K562 (cell line): ENCODE measurements around the gene PLTP. TPM values are rescaled to one million over a fixed set of nuclear protein-coding genes. Genes with fewer than 3 reads are reported as not detected.

ENCODE experiments used
- CEBPG ChIP-seq, 3 experiments: fragments of 200-800 bp in 1 of 3; sonication (Bioruptor generic) in 1 of 3; sonication (generic) in 1 of 3; formaldehyde crosslinking in 1 of 3; IDR thresholded peaks in 2 of 3; conservative IDR thresholded peaks in 1 of 3; 2 replicates each; pipeline versions ENCODE4 v1.6.1 to v1.8.0; 2016 to 2022; ENCODE audit warnings: missing compliant biosample characterization in 2 of 3, missing genetic modification characterization in 2 of 3, mild to moderate bottlenecking in 1 of 3, missing genetic modification reagents in 1 of 3
- HCFC1 ChIP-seq: IDR thresholded peaks from 2 replicates; pipeline ENCODE4 v1.6.1; 2012; ENCODE audit warnings: low read depth, low read length, improper control_type of control experiment
- HDAC8 ChIP-seq: fragments of 450-650 bp; IDR thresholded peaks from 2 replicates; pipeline ENCODE4 v1.6.1; 2016; ENCODE audit warnings: mild to moderate bottlenecking, missing genetic modification characterization, moderate library complexity, missing compliant biosample characterization
- HMGXB4 ChIP-seq: sonication (generic); formaldehyde crosslinking; IDR thresholded peaks from 2 replicates; pipeline ENCODE4 v1.8.1; 2023; ENCODE audit warnings: mild to moderate bottlenecking, missing genetic modification reagents
- HOMEZ ChIP-seq: fragments of 250-450 bp; sonication (Bioruptor Pico); IDR thresholded peaks from 2 replicates; pipeline ENCODE4 v1.4.0; 2020; ENCODE audit warnings: mild to moderate bottlenecking, moderate library complexity
- KDM2B ChIP-seq: fragments of 250-450 bp; sonication (Bioruptor Pico); IDR thresholded peaks from 2 replicates; pipeline ENCODE4 v1.8.0; 2021; ENCODE audit warnings: mild to moderate bottlenecking, moderate library complexity
- NKRF ChIP-seq: fragments of 450-650 bp; IDR thresholded peaks from 2 replicates; pipeline ENCODE4 v1.6.1; 2016; ENCODE audit warnings: borderline replicate concordance
- PHF20 ChIP-seq: fragments of 450-650 bp; IDR thresholded peaks from 2 replicates; pipeline ENCODE4 v1.6.1; 2018; ENCODE audit not compliant: partially characterized antibody
- SIN3B ChIP-seq: fragments of 450-650 bp; IDR thresholded peaks from 2 replicates; pipeline ENCODE4 v1.6.1; 2017; ENCODE audit warnings: low read depth, mild to moderate bottlenecking, moderate library complexity
- TAF7 ChIP-seq: fragments of 450-650 bp; IDR thresholded peaks from 2 replicates; pipeline ENCODE4 v1.6.1; 2016; ENCODE audit warnings: missing genetic modification characterization, missing compliant biosample characterization
- TFAP4 ChIP-seq: sonication (generic); formaldehyde crosslinking; IDR thresholded peaks from 2 replicates; pipeline ENCODE4 v1.8.0; 2022; ENCODE audit warnings: missing genetic modification reagents, mild to moderate bottlenecking, moderate library complexity, borderline replicate concordance
- ZBTB7A ChIP-seq: IDR thresholded peaks from 2 replicates; pipeline ENCODE4 v1.6.1; 2011; ENCODE audit warnings: low read depth, mild to moderate bottlenecking, low read length, moderate library complexity, borderline replicate concordance; ENCODE audit not compliant: control insufficient read depth
- ZFP1 ChIP-seq: fragments of 450-650 bp; formaldehyde crosslinking; IDR thresholded peaks from 2 replicates; pipeline ENCODE4 v1.4.0; 2020; ENCODE audit warnings: mild to moderate bottlenecking, mixed read lengths
- ZNF507 ChIP-seq: conservative IDR thresholded peaks from 2 replicates; pipeline ENCODE4 v1.6.1; 2017; ENCODE audit warnings: missing genetic modification characterization, missing compliant biosample characterization
- polyA plus RNA-seq, 8 experiments: library from polyadenylated mRNA; depleted of rRNA in 4 of 8; stranded (reverse) in 5 of 8; unstranded in 3 of 8; fragments of >200 nt; fragmentation: Nextera tagmentation in 2 of 8; fragmentation: Illumina TruSeq in 1 of 8; extraction: Ambion mirVana in 2 of 8; extraction: Trizol in 1 of 8; gene quantifications; 2 replicates each; pipeline versions ENCODE4 v1.2.1 to v1.2.3, GENCODE V29; 2011 to 2014; ENCODE audit warnings: inconsistent platforms in 1 of 8, missing spikeins in 1 of 8
- total RNA-seq, 7 experiments: library from RNA; depleted of rRNA in 6 of 7; stranded (reverse); fragments of >200 nt in 6 of 7; fragmentation: Illumina TruSeq in 2 of 7; extraction: Trizol in 2 of 7; gene quantifications; 2 replicates each; pipeline versions ENCODE4 v1.2.1 to v1.2.3, GENCODE V29; 2011 to 2021; ENCODE audit warnings: low replicate concordance in 1 of 7
- TF ChIP-seq, protein P1 (sequence below): fragments of 250-450 bp; sonication (Bioruptor Pico); IDR thresholded peaks from 2 replicates; pipeline ENCODE4 v1.4.0; 2020; ENCODE audit warnings: borderline replicate concordance
- TF ChIP-seq, protein P2 (sequence below): fragments of 250-450 bp; sonication (Bioruptor Pico); IDR thresholded peaks from 2 replicates; pipeline ENCODE4 v1.4.0; 2020; ENCODE audit warnings: mild to moderate bottlenecking

Gene PLTP
- total and polyA plus RNA-seq, 9 of the 15 experiments (the other 6 are each of a cell fraction or from before 2014, with no cell fraction given): 2.8 to 29.3 (median 17.6) TPM

DNA sequence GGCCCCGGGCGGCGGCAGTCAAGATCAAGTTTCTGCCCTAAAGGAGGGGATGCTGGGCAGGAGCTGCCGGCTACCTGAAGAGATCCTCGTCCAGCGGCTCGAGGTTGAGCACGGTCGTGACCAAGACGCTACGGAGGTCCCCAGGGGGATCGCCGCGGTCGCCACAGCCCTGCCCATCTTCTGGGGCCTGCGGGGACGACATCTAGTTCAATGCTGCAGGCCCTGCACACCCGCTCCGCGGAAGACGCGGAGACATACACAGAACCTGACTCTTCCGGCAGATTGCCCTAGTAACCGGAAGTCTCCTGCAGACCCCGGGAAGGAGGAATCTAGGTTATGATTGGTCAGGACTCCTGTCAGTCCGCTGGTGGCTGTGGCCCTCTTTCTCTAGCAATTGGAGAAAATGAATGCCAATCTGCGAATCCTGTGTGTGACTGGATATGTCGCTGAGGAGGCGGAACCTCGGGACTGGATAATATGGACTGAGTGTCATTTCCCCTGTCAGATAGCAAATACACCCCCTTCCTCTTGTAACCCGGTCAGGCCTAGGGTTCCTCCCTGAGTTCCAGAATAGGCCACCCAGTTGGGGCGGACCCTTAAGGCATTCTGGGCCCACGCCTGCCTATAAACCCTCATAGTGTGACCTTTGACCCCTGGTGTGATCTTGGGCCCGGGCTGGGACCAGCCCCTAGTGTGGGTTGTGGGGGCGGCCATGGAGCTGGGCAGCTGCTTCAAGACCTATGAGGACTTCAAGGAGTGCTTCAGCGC, 54.7 kb downstream of the PLTP start, which contains the start of the genes ACOT8 and ZSWIM3 (continued):
- TF ChIP-seq PHF20 (peak; percentile 57), TFAP4 (CRISPR knock-in tag) (peak; percentile 53; the same call in 1 of the 2 replicates), HMGXB4 (CRISPR knock-in tag) (no peak), HDAC8 (tag) (no peak), SIN3B (peak; percentile 62), CEBPG (CRISPR knock-in tag; IDR thresholded peaks at IDR 0.05) (no peak), CEBPG (tag; conservative IDR thresholded peaks at IDR 0.05 in 1 of 2, IDR thresholded peaks at IDR 0.05 in 1 of 2) (no peak), ZBTB7A (peak; percentile 35; the same call in 1 of the 2 replicates), ZFP1 (no peak), ZNF507 (no peak), NKRF (peak; percentile 41), KDM2B (CRISPR knock-in tag) (no peak), HOMEZ (CRISPR knock-in tag) (no peak), HCFC1 (peak; percentile 43), TAF7 (tag) (peak; percentile 79)
- TF ChIP-seq, protein P1, sequence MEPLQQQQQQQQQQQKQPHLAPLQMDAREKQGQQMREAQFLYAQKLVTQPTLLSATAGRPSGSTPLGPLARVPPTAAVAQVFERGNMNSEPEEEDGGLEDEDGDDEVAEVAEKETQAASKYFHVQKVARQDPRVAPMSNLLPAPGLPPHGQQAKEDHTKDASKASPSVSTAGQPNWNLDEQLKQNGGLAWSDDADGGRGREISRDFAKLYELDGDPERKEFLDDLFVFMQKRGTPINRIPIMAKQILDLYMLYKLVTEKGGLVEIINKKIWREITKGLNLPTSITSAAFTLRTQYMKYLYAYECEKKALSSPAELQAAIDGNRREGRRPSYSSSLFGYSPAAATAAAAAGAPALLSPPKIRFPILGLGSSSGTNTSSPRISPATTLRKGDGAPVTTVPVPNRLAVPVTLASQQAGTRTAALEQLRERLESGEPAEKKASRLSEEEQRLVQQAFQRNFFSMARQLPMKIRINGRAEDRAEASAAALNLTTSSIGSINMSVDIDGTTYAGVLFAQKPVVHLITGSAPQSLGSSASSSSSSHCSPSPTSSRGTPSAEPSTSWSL: 0 out of 2 replicates have a peak, but pooled peaks have one; percentile 70
- TF ChIP-seq, protein P2, sequence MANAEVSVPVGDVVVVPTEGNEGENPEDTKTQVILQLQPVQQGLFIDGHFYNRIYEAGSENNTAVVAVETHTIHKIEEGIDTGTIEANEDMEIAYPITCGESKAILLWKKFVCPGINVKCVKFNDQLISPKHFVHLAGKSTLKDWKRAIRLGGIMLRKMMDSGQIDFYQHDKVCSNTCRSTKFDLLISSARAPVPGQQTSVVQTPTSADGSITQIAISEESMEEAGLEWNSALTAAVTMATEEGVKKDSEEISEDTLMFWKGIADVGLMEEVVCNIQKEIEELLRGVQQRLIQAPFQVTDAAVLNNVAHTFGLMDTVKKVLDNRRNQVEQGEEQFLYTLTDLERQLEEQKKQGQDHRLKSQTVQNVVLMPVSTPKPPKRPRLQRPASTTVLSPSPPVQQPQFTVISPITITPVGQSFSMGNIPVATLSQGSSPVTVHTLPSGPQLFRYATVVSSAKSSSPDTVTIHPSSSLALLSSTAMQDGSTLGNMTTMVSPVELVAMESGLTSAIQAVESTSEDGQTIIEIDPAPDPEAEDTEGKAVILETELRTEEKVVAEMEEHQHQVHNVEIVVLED (CRISPR knock-in tag): no peak
